Activated T-cell treated with anti-CD3 and anti-CD28 coated beads, Interleukin-2, amount 50 U/mL, for 4 hours (primary cell): ENCODE results near the gene AGRN. TPM values are rescaled to one million over a fixed set of nuclear protein-coding genes. Genes with fewer than 3 reads are reported as not detected.
"Not testable (repeated sequence)": the region's sequence is repeated elsewhere in the genome, so short reads cannot be mapped to it uniquely, and the experiment has no call there.

Source experiments
- ATAC-seq, 2 donors: fragments of 200-7000 bp; cut with Tn5 transposase; one replicate each; pipeline ENCODE4 v1.10.0; 2021
- DNase-seq: peaks from one replicate; pipeline ENCODE4 v3.0.0-alpha.2; 2020
- H3K27me3 Mint-ChIP-seq: one replicate; pipeline ENCODE4 v1.8.0; 2021; ENCODE audit warnings: low read depth, mixed read lengths
- H3K36me3 Mint-ChIP-seq: one replicate; pipeline ENCODE4 v1.8.0; 2022; ENCODE audit warnings: mixed read lengths; ENCODE audit not compliant: insufficient read depth
- H3K4me1 Mint-ChIP-seq: one replicate; pipeline ENCODE4 v1.8.0; 2021; ENCODE audit warnings: low read depth, mixed read lengths
- H3K4me3 Mint-ChIP-seq: one replicate; pipeline ENCODE4 v1.8.0; 2021; ENCODE audit warnings: mild to moderate bottlenecking, moderate library complexity, mixed read lengths
- H3K9me3 Mint-ChIP-seq: one replicate; pipeline ENCODE4 v1.8.0; 2021; ENCODE audit warnings: mixed read lengths
- total RNA-seq, 3 donors: library from RNA; stranded (reverse); gene quantifications; one replicate each; pipeline ENCODE4 v1.2.1, GENCODE V29; 2021

AGRN gene
- total RNA-seq, 3 donors from 2014 or later = 12.0 to 18.0 (median 15.2) TPM

GRCh38 chr1:1101503-1101902, 81.6 kb downstream of the AGRN start:
- peaks cover 10% of the 10 kb centered on the region for H3K36me3 Mint-ChIP-seq
- ATAC-seq (no peak), DNase-seq (no peak)
- H3K9me3 Mint-ChIP-seq = peaks cover 19% of the 10 kb centered on the region
- no peak overlapping the region for H3K4me3 Mint-ChIP-seq
- H3K4me1 Mint-ChIP-seq = peaks cover 52% of the 10 kb centered on the region
- H3K27me3 Mint-ChIP-seq = no peaks in the 10 kb centered on the region

GRCh38 chr1:1104152-1104551, 84.2 kb downstream of the AGRN start:
- H3K9me3 Mint-ChIP-seq = peaks cover 13% of the 10 kb centered on the region
- DNase-seq, H3K36me3 Mint-ChIP-seq, H3K27me3 Mint-ChIP-seq, H3K4me3 Mint-ChIP-seq: not testable (repeated sequence)
- ATAC-seq = peak; percentile 67 to 81
- peaks cover 45% of the 10 kb centered on the region for H3K4me1 Mint-ChIP-seq

Other genes with a start within 250 kb of the AGRN start
- gene SAMD11, start 96.2 kb upstream of the AGRN start, total RNA-seq = not detected
- gene NOC2L, start 60.9 kb upstream of the AGRN start, total RNA-seq = 100 to 1,000 TPM; 292 to 315 (median 315) TPM
- 10 to 100 TPM; 32.1 to 36.6 (median 34.3) TPM for gene KLHL17, start 59.5 kb upstream of the AGRN start, total RNA-seq
- gene PLEKHN1, start 53.6 kb upstream of the AGRN start, total RNA-seq = 1 to 10 TPM; 1.6 to 2.4 (median 1.9) TPM
- gene PERM1, start 38.0 kb upstream of the AGRN start, total RNA-seq = not detected
- gene HES4, start 20.0 kb upstream of the AGRN start, total RNA-seq = 1 to 10 TPM; 1.3 to 3.0 (median 2.7) TPM
- gene ISG15, start 6.6 kb upstream of the AGRN start, total RNA-seq = 10 to 100 TPM; 22.3 to 23.7 (median 22.9) TPM
- under 1 TPM in 1 of 3 donors, not detected in 2; 0.16 TPM for gene RNF223, start 54.2 kb downstream of the AGRN start, total RNA-seq
- gene C1orf159, start 96.0 kb downstream of the AGRN start, total RNA-seq = 10 to 100 TPM; 22.3 to 27.6 (median 26.8) TPM
- not detected for gene TTLL10, start 153.8 kb downstream of the AGRN start, total RNA-seq
- 100 to 1,000 TPM; 102 to 212 (median 155) TPM for gene TNFRSF18, start 186.5 kb downstream of the AGRN start, total RNA-seq
- gene TNFRSF4, start 194.0 kb downstream of the AGRN start, total RNA-seq = 100 to 1,000 TPM; 480 to 735 (median 495) TPM
- gene SDF4, start 211.9 kb downstream of the AGRN start, total RNA-seq = 100 to 1,000 TPM; 191 to 242 (median 193) TPM
- gene B3GALT6, start 212.1 kb downstream of the AGRN start, total RNA-seq = 10 to 100 TPM; 38.0 to 40.8 (median 39.0) TPM
- 1 to 10 TPM; 1.6 to 2.2 (median 2.1) TPM for gene C1QTNF12, start 226.6 kb downstream of the AGRN start, total RNA-seq